RWPE2 (cell line): ENCODE measurements around the gene TECPR2.

ENCODE experiments used
- ATAC-seq: fragments of 200-7000 bp; cut with Tn5 transposase; 3 replicates; pipeline ENCODE4 v1.9.1; 2021; ENCODE audit warnings: low read depth
- DNase-seq: peaks from one replicate; pipeline ENCODE4 v3.0.0-alpha.2; 2020; ENCODE audit warnings: low spot score
- H3K27ac ChIP-seq: fragments of 450-650 bp; 2 replicates; pipeline ENCODE4 v1.5.1; 2017; ENCODE audit warnings: mild to moderate bottlenecking; ENCODE audit not compliant: poor library complexity, severe bottlenecking
- H3K27me3 ChIP-seq: fragments of 250-450 bp; sonication (Bioruptor Pico); 2 replicates; pipeline ENCODE4 v1.5.1; 2021; ENCODE audit warnings: mild to moderate bottlenecking, moderate library complexity; ENCODE audit not compliant: insufficient read depth, poor library complexity, severe bottlenecking
- H3K36me3 ChIP-seq: fragments of 250-450 bp; sonication (Bioruptor Pico); 2 replicates; pipeline ENCODE4 v1.5.1; 2020; ENCODE audit warnings: low read depth, mild to moderate bottlenecking, moderate library complexity
- H3K4me1 ChIP-seq: fragments of 250-450 bp; sonication (Bioruptor Pico); 2 replicates; pipeline ENCODE4 v1.5.1; 2021; ENCODE audit warnings: mild to moderate bottlenecking, moderate library complexity; ENCODE audit not compliant: insufficient read depth, poor library complexity, severe bottlenecking
- H3K4me3 ChIP-seq: fragments of 250-450 bp; sonication (Bioruptor Pico); 2 replicates; pipeline ENCODE4 v1.5.1; 2021; ENCODE audit warnings: mild to moderate bottlenecking, moderate library complexity; ENCODE audit not compliant: severe bottlenecking
- H3K9me3 ChIP-seq: fragments of 250-450 bp; sonication (Bioruptor Pico); 2 replicates; pipeline ENCODE4 v1.5.1; 2021; ENCODE audit warnings: mild to moderate bottlenecking, moderate library complexity; ENCODE audit not compliant: severe bottlenecking
- CTCF ChIP-seq: fragments of 450-650 bp; IDR thresholded peaks from one replicate; pipeline ENCODE4 v1.5.1; 2017; ENCODE audit warnings: mild to moderate bottlenecking, moderate library complexity; ENCODE audit not compliant: poor library complexity, severe bottlenecking

TECPR2 gene

GRCh38 chr14:102497998-102498677, 135.4 kb downstream of the TECPR2 start:
- ATAC-seq (no peak), DNase-seq (no peak)
- H3K4me3 ChIP-seq: no peak overlapping the region
- no peak overlapping the region for H3K27ac ChIP-seq
- no peak for TF ChIP-seq CTCF
- no peaks in the 10 kb centered on the region for H3K36me3 ChIP-seq
- peaks cover 15% of the 10 kb centered on the region for H3K4me1 ChIP-seq
- H3K27me3 ChIP-seq: no peaks in the 10 kb centered on the region
- H3K9me3 ChIP-seq: no peaks in the 10 kb centered on the region

GRCh38 chr14:102498678-102499265, 136.0 kb downstream of the TECPR2 start:
- peaks cover 15% of the 10 kb centered on the region for H3K4me1 ChIP-seq
- peak overlapping the region; percentile 78 for H3K27ac ChIP-seq
- H3K27me3 ChIP-seq: no peaks in the 10 kb centered on the region
- no peaks in the 10 kb centered on the region for H3K36me3 ChIP-seq
- TF ChIP-seq CTCF: no peak
- no peak overlapping the region for H3K4me3 ChIP-seq
- DNase-seq (peak; percentile 67), ATAC-seq (no peak)
- no peaks in the 10 kb centered on the region for H3K9me3 ChIP-seq

- H3K9me3 ChIP-seq: no peaks in the 10 kb centered on the region
- H3K4me1 ChIP-seq: peaks cover 15% of the 10 kb centered on the region
- peak overlapping the region; percentile 78 for H3K27ac ChIP-seq
- TF ChIP-seq CTCF: no peak
- H3K36me3 ChIP-seq: no peaks in the 10 kb centered on the region
- peak; percentile 7; the same call in 2 of the 3 replicates for ATAC-seq
- H3K27me3 ChIP-seq: no peaks in the 10 kb centered on the region
- no peak overlapping the region for H3K4me3 ChIP-seq
- peak; percentile 71 for DNase-seq
Observed at GRCh38 chr14:102499401-102500157, 136.8 kb downstream of the TECPR2 start.

- H3K9me3 ChIP-seq: no peaks in the 10 kb centered on the region
- ATAC-seq (peak; percentile 92), DNase-seq (peak; percentile 94)
- no peak for TF ChIP-seq CTCF
- peaks cover 15% of the 10 kb centered on the region for H3K4me1 ChIP-seq
- no peaks in the 10 kb centered on the region for H3K36me3 ChIP-seq
- no peaks in the 10 kb centered on the region for H3K27me3 ChIP-seq
- peak overlapping the region; percentile 78 for H3K27ac ChIP-seq
- H3K4me3 ChIP-seq: no peak overlapping the region
Observed at GRCh38 chr14:102500158-102500662, 137.5 kb downstream of the TECPR2 start.
